Metanephros (tissue), 2 donors: ENCODE measurements around the gene STING1. TPM values are rescaled to one million over a fixed set of nuclear protein-coding genes. Genes with fewer than 3 reads are reported as not detected.

Experiments
- small RNA-seq: library from RNA; depleted of rRNA; stranded (forward); fragments of <200 nt; gene quantifications from one replicate; pipeline ENCODE3, GENCODE V24; 2014; ENCODE audit warnings: low replicate concordance
- total RNA-seq: library from RNA; depleted of rRNA; stranded (reverse); fragments of >200 nt; gene quantifications from one replicate; pipeline ENCODE4 v1.2.3, GENCODE V29; 2014

STING1 gene
- total RNA-seq = 48.5 TPM

DNA sequence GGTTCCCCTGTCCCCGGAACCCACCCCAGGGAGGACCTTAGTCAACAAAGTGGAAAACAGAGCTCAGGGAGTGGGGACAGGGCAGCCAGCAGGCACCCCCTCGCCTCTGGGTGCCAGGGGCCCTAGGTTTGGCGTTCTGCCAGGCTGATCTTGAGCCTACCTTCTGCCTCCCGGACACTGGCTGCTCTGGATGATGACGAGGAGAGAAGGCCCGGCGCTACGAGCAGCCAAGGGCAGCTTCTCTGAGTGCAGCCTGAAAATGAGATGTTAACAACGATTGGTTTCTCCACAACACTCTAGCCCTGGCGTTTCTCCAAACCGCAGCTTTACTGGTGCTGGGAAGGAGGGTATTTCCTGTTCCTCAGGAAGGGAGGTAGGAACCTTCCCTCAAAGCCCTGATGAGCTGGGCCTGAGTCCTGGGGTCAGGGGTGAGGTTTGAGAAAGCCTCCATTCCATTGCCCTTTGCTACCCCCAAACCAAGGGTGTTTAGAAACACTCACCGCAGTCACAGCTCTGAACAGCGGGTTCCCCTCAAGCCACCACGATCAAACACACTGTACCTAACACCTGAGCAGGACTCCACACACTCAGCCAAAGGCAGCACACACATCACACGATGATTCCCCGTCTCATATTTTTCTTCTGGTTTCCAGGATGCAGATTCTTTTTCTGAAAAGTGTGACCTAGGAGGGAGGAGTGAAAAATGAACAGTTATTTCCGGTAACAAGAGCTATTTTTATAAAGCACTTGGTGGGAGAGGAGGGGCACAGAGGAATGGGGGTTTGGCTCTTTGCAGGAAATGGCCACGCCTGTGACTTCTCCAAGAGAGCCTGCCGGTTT, at the start of gene STING1:
STING1 (minus strand) TSS at position 709 of the 840 bp plus-strand sequence. CDS start 1,054 bp downstream, outside the sequence.

GRCh38 chr5:139470821-139471300, 11.7 kb downstream of the STING1 start, which contains the start of gene SMIM33:
SMIM33 (plus strand) TSS chr5:139471004; CDS start chr5:139471122, 118 bp downstream.

DNA sequence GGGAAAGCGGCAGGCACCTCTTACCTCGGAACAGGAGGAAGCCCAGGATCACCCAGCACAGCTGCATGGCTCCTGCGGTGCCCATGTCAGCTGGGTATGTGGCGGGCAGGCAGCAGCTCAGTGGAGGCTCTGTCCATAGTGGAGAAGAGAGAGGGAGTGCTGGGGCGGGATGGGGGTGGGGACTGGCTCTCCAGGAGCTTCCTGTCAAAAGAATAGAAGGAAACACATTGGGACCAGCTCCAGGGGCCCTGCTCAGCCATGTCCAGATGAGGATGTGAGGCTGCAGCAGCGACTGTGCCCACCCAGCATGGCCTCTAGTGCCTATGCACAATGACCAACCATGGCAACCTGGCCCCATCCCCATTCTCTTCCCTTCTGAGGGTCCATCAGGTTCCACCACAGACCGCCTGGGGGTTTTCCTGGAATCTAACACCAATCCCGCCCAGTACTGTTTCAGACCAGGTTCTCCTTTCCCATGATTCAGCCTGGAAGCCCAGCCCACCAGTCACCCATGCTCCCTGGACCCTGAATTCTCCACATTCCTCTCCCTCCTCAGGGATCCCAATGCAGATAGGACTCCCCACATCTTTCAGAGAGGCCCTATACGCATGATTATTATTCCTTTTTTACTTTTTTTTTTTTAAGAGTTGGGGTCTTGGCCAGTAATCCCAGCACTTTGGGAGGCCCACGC, 19.8 kb downstream of the STING1 start, which contains the start of gene ECSCR:
ECSCR (minus strand) TSS at position 158 of the 691 bp plus-strand sequence; CDS start at position 85, 73 bp downstream.

DNA sequence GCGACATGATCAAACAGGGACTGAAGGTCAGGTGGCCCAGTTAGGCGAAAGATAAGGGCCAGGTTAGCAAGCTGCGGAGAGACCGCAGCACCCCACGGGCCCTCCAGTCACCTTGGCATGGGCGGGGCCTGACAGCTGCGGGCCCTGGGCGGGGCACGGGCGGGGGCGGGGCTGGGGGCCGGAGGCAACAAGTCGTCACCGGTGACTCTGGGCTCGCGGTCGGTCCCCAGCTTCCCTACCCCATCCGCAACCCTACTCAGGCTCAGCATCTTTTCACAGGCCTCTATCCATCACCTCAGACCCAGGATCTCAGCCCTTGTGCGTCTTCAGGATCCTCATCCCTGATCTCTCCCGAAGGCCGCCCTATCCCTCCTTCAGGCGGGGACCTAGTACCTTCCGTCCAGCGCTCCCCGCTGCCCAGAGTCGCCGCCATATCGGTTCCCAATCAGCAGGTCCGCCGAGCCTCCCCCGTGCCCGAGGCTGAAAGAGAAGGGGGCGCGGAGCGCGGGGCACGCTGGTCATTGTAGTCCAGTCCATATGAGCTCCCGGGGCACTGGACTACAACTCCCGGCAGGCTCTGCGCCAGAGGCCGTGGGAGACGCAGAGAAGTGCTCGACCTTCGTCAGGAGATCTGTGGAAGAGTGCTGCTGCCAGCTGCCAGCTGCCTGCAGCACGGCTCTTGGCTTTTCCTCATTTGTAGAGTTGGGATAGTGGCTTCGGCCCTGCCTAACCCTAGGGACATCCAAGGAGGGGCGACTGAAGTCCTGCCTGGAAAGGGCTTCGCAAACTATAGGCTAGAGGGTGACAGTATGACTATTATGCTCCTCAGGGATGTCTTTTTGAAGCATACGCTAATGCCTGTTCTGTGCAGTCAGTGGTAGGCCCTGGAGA, 43.3 kb downstream of the STING1 start, which contains the start of gene DNAJC18:
DNAJC18 (minus strand) TSS at position 513 of the 891 bp plus-strand sequence; CDS start at position 433, 80 bp downstream.

Small RNA genes within 50 kb of the gene (small RNA-seq; reads per million reads assigned to genes)
- gene RNU5B-4P = 0.19 reads per million

Other genes with a start within 250 kb of the STING1 start
- 334 TPM for gene MATR3, start 189.0 kb downstream of the STING1 start, total RNA-seq
- gene PAIP2, start 140.9 kb downstream of the STING1 start, total RNA-seq = 68.5 TPM
- 6.2 TPM for gene SLC23A1, start 99.5 kb downstream of the STING1 start, total RNA-seq
- gene MZB1, start 92.8 kb downstream of the STING1 start, total RNA-seq = 0.93 TPM
- gene PROB1, start 87.7 kb downstream of the STING1 start, total RNA-seq = 11.2 TPM
- gene SPATA24, start 78.7 kb downstream of the STING1 start, total RNA-seq = 5.5 TPM
- gene DNAJC18, start 43.2 kb downstream of the STING1 start, total RNA-seq = 11.2 TPM
- 24.9 TPM for gene ECSCR, start 20.0 kb downstream of the STING1 start, total RNA-seq
- not detected for gene SMIM33, start 11.8 kb downstream of the STING1 start, total RNA-seq
- gene UBE2D2, start 78.6 kb upstream of the STING1 start, total RNA-seq = 70.9 TPM
- gene CXXC5, start 165.6 kb upstream of the STING1 start, total RNA-seq = 196 TPM